Lower lobe of right lung (tissue), 2 donors: ENCODE results near the gene GRAMD1C. TPM values are rescaled to one million over a fixed set of nuclear protein-coding genes. Genes with fewer than 3 reads are reported as not detected.

Experiments used
- ATAC-seq, 2 donors: fragments of 200-7000 bp; cut with Tn5 transposase; one replicate each; pipeline ENCODE4 v1.9.1; 2020 to 2022; ENCODE audit warnings: mild to moderate bottlenecking in 2 of 2, moderate library complexity in 2 of 2
- DNase-seq: peaks from one replicate; pipeline ENCODE4 v3.0.0-alpha.2; 2020
- H3K27ac ChIP-seq: fragments of 200-600 bp; one replicate; pipeline ENCODE4 v1.8.0; 2022
- H3K27me3 ChIP-seq: fragments of 200-600 bp; one replicate; pipeline ENCODE4 v1.8.0; 2022; ENCODE audit warnings: low read depth
- H3K36me3 ChIP-seq: fragments of 200-600 bp; one replicate; pipeline ENCODE4 v1.8.0; 2022; ENCODE audit warnings: mild to moderate bottlenecking
- H3K4me1 ChIP-seq: fragments of 200-600 bp; one replicate; pipeline ENCODE4 v1.8.0; 2022
- H3K4me3 ChIP-seq: fragments of 200-600 bp; one replicate; pipeline ENCODE4 v1.8.0; 2022; ENCODE audit warnings: mild to moderate bottlenecking
- H3K9me3 ChIP-seq: fragments of 200-600 bp; one replicate; pipeline ENCODE4 v1.8.0; 2022
- CTCF ChIP-seq: fragments of 200-600 bp; IDR thresholded peaks from one replicate; pipeline ENCODE4 v1.8.0; 2022; ENCODE audit warnings: antibody characterized with exemption, mild to moderate bottlenecking
- intact Hi-C: fragments of 100-400 bp; cut with DNase I; formaldehyde crosslinking; loops from one replicate; pipeline ENCODE4 v1.11.0; 2022
- total RNA-seq: library from RNA; stranded (reverse); fragmentation: NEBNext Ultra II Directional; extraction: Animal tissue kit (Norgen Biotek cat#: 25700); gene quantifications from one replicate; pipeline ENCODE4 v1.2.1, GENCODE V29; 2021
- donor health status: DM: no; HTN: yes; CAD: no; lungs with severe emphysema.

GRAMD1C gene
- total RNA-seq, 1 donor from 2014 or later: 9.2 TPM

GRCh38 chr3:113952921-113953320 lies 114.3 kb downstream of the GRAMD1C start:
- no peaks in the 10 kb centered on the region for H3K36me3 ChIP-seq
- H3K9me3 ChIP-seq: no peaks in the 10 kb centered on the region
- intact Hi-C loops: no loop called here
- no peak overlapping the region for H3K4me3 ChIP-seq
- no peak overlapping the region for H3K27ac ChIP-seq
- DNase-seq (no peak), ATAC-seq (no peak)
- no peak for TF ChIP-seq CTCF
- H3K4me1 ChIP-seq: peaks cover 10% of the 10 kb centered on the region
- H3K27me3 ChIP-seq: no peaks in the 10 kb centered on the region

- Histone ChIP-seq H3K27me3 (no peaks in the 10 kb centered on the region), H3K4me1 (peaks cover 6% of the 10 kb centered on the region), H3K27ac (no peak overlapping the region), H3K9me3 (no peaks in the 10 kb centered on the region), H3K36me3 (no peaks in the 10 kb centered on the region), H3K4me3 (no peak overlapping the region)
- ATAC-seq: no peak
- TF ChIP-seq CTCF: no peak
- intact Hi-C loops: no loop called here
- DNase-seq: no peak
These were observed 115.1 kb downstream of the GRAMD1C start for GRCh38 chr3:113953677-113954076.

GRCh38 chr3:113954091-113954685 lies 115.6 kb downstream of the GRAMD1C start:
- ATAC-seq (no peak), DNase-seq (no peak)
- Histone ChIP-seq H3K27ac (no peak overlapping the region), H3K27me3 (no peaks in the 10 kb centered on the region), H3K4me1 (peaks cover 1% of the 10 kb centered on the region), H3K4me3 (no peak overlapping the region), H3K36me3 (no peaks in the 10 kb centered on the region), H3K9me3 (no peaks in the 10 kb centered on the region)
- no peak for TF ChIP-seq CTCF
- intact Hi-C loops: no loop called here

- TF ChIP-seq CTCF: no peak
- Histone ChIP-seq H3K36me3 (no peaks in the 10 kb centered on the region), H3K4me1 (no peaks in the 10 kb centered on the region), H3K27ac (no peak overlapping the region), H3K9me3 (no peaks in the 10 kb centered on the region), H3K4me3 (no peak overlapping the region), H3K27me3 (no peaks in the 10 kb centered on the region)
- intact Hi-C loops: no loop called here
- ATAC-seq (no peak), DNase-seq (no peak)
These were observed 125.3 kb downstream of the GRAMD1C start for GRCh38 chr3:113963879-113964278.

- Histone ChIP-seq H3K4me1 (no peaks in the 10 kb centered on the region), H3K36me3 (no peaks in the 10 kb centered on the region), H3K27ac (no peak overlapping the region), H3K27me3 (no peaks in the 10 kb centered on the region), H3K9me3 (no peaks in the 10 kb centered on the region), H3K4me3 (no peak overlapping the region)
- TF ChIP-seq CTCF: no peak
- intact Hi-C loops: no loop called here
- DNase-seq (no peak), ATAC-seq (no peak)
These were observed 127.6 kb downstream of the GRAMD1C start for GRCh38 chr3:113966172-113966571.
